Immature natural killer cell (primary cell): ENCODE results near the gene CORIN. TPM values are rescaled to one million over a fixed set of nuclear protein-coding genes. Genes with fewer than 3 reads are reported as not detected.

Source experiments
- DNase-seq, 3 donors: peaks; one replicate each; pipeline ENCODE4 v3.0.0; 2022; ENCODE audit warnings: mixed read lengths in 1 of 3
- H3K27ac Mint-ChIP-seq, 6 donors: one replicate each; pipeline ENCODE4 v1.8.0; 2020; ENCODE audit warnings: mixed read lengths in 6 of 6, mild to moderate bottlenecking in 5 of 6, inconsistent platforms in 4 of 6, moderate library complexity in 3 of 6
- H3K27me3 Mint-ChIP-seq, 3 donors: one replicate each; pipeline ENCODE4 v1.8.0; 2020 to 2021; ENCODE audit warnings: low read depth in 3 of 3, mild to moderate bottlenecking in 3 of 3, mixed read lengths in 3 of 3, moderate library complexity in 3 of 3, inconsistent platforms in 1 of 3
- H3K36me3 Mint-ChIP-seq, 3 donors: one replicate each; pipeline ENCODE4 v1.8.0; 2020; ENCODE audit warnings: mixed read lengths in 3 of 3, inconsistent platforms in 2 of 3, mild to moderate bottlenecking in 2 of 3
- H3K4me1 Mint-ChIP-seq, 2 donors: one replicate each; pipeline ENCODE4 v1.8.0; 2020; ENCODE audit warnings: inconsistent platforms in 2 of 2, mild to moderate bottlenecking in 2 of 2, mixed read lengths in 2 of 2, moderate library complexity in 1 of 2
- H3K4me3 Mint-ChIP-seq, 5 donors: one replicate each; pipeline ENCODE4 v1.8.0; 2020; ENCODE audit warnings: mild to moderate bottlenecking in 5 of 5, mixed read lengths in 5 of 5, inconsistent platforms in 3 of 5, moderate library complexity in 3 of 5
- H3K9me3 Mint-ChIP-seq, 6 donors: one replicate each; pipeline ENCODE4 v1.8.0; 2020; ENCODE audit warnings: mild to moderate bottlenecking in 6 of 6, mixed read lengths in 6 of 6, inconsistent platforms in 4 of 6, moderate library complexity in 3 of 6
- polyA plus RNA-seq, 3 donors: library from polyadenylated mRNA; unstranded; fragments of 300-500 nt; fragmentation: Illumina TruSeq; gene quantifications; one replicate each; pipeline ENCODE4 v1.2.3, GENCODE V29; 2021

CORIN gene
- polyA plus RNA-seq, 3 donors from 2014 or later = not detected

DNA sequence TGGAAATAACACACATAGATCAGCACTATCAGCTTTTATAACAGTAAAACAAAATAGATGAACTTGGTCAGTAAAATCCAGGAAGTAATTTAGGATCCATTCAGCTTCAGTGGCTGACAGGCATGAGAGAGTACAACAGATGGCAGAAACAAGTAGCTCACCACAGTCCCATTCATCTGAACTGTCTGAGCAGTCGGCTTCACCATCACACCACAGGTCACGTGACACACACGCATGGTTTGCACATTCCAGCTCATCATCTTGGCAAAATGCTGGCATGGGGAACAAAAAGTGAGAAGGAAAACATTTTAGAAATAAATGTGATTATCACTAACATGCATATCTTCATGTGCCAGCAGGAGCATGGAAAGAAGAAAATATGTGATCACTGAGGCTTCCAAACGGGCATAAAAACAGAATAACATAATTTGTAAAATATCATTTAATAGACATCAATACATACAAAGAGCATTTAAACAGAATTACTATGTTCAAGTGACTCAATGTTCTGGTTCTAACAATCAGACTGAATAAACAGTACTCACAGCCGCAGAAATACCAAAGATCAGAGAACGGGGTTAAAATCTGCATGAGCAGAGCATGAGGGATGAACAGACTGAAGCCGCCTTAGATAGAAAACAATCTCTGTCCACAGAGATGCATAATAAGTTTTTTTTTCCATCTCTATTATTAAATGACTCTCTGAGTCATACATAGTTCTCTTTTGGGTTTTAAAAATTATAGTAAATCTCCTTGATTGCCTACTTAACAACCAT is 194.7 kb downstream of the CORIN start:
- no peak for DNase-seq
- Mint-ChIP-seq H3K4me3 (no peak overlapping the region), H3K36me3 (no peaks in the 10 kb centered on the region), H3K27me3 (peaks cover 0 to 9% (median 2%) of the 10 kb centered on the region in 3 donors), H3K27ac (no peak overlapping the region), H3K4me1 (no peaks in the 10 kb centered on the region), H3K9me3 (peaks cover 0 to 6% (median 0%) of the 10 kb centered on the region in 6 donors)

DNA sequence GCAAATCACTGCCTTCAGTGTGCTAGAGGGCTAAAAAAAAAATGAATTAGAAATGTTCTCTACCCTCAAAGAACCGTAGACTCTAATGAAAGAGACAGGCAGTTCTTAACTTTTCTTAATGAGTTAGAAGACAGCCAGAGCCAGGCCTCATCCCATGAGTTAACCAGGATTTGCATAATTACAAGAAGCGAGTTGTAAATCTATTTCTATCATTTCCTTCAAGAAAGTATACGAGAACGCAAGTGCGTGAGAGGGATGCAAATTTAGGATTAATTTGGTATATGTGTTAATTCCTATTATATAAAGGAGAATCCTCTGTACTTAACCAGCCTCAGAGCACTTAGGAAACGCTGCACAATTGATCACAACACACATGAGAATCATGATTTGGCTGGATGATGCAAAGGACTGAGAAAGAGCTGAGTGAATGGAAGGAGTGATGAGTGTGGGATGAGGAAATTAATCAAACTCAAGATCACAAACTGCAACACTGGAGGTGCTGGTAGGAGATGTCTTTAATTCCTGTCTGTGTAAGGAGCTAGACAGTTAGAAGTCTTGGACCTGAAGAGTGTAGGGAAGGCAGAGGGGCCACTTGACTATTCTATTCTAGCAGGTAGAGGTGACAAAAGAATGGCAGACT is 195.6 kb downstream of the CORIN start:
- DNase-seq = no peak
- H3K9me3 Mint-ChIP-seq = peaks cover 0 to 8% (median 0%) of the 10 kb centered on the region in 6 donors
- no peak overlapping the region for H3K27ac Mint-ChIP-seq
- no peak overlapping the region for H3K4me3 Mint-ChIP-seq
- no peaks in the 10 kb centered on the region for H3K4me1 Mint-ChIP-seq
- H3K27me3 Mint-ChIP-seq = peaks cover 0 to 9% (median 2%) of the 10 kb centered on the region in 3 donors
- H3K36me3 Mint-ChIP-seq = no peaks in the 10 kb centered on the region

GRCh38 chr4:47641755-47642154 is 196.1 kb downstream of the CORIN start:
- no peak for DNase-seq
- H3K36me3 Mint-ChIP-seq = peaks cover 0 to 3% (median 3%) of the 10 kb centered on the region in 3 donors
- no peak overlapping the region for H3K27ac Mint-ChIP-seq
- no peak overlapping the region for H3K4me3 Mint-ChIP-seq
- H3K9me3 Mint-ChIP-seq = peaks cover 0 to 8% (median 4%) of the 10 kb centered on the region in 6 donors
- H3K27me3 Mint-ChIP-seq = peaks cover under 1 to 9% (median 2%) of the 10 kb centered on the region in 3 donors
- no peaks in the 10 kb centered on the region for H3K4me1 Mint-ChIP-seq

DNA sequence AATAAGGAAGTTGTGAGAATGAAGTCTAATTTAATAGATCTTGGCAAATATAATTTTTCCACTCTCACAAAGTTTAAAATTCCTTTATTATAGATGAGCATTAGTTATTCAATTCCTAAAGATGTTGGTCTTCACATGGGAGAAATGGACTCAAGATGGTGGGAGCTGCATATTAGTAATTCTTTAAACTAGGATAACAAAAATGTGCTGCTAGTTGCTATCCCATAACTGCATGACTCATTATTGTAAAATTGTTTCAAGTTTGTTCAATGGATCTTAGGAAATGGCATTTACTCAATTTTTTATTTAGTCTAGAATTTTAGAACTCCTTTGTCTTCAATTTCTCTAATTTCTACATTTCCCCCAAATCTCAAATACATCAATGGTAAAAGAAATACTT is 197.0 kb downstream of the CORIN start:
- peaks cover 0 to 6% (median 3%) of the 10 kb centered on the region in 3 donors for H3K36me3 Mint-ChIP-seq

DNA sequence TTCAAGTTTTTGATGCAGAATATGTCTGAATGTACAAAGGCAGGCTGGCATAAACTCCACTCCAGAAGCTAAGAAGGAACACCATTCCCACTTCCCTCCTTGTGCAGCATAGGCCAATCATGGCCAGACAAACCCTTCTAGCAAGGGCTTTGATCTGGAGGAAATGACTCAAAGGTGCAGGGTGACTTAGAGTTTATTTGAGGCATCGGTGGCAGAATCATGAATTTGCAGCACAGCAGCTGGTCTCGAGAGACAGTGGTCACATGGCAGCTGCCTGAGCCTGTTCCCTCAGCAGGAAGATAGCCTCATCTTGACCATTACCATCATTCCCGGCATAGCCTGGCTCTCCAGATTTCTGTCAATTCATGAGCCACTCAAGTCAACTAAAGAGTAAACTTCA is 198.3 kb downstream of the CORIN start:
- Mint-ChIP-seq H3K4me3 (no peak overlapping the region), H3K4me1 (no peaks in the 10 kb centered on the region), H3K27me3 (peaks cover 3 to 13% (median 4%) of the 10 kb centered on the region in 3 donors), H3K36me3 (peaks cover 0 to 6% (median 3%) of the 10 kb centered on the region in 3 donors), H3K9me3 (peaks cover 0 to 8% (median 4%) of the 10 kb centered on the region in 6 donors), H3K27ac (no peak overlapping the region)
- DNase-seq = no peak

More for the DNA sequence above, 197.0 kb downstream of the CORIN start:
- DNase-seq = no peak
- Mint-ChIP-seq H3K9me3 (peaks cover 0 to 8% (median 4%) of the 10 kb centered on the region in 6 donors), H3K4me1 (no peaks in the 10 kb centered on the region), H3K4me3 (no peak overlapping the region), H3K27ac (no peak overlapping the region), H3K27me3 (peaks cover 2 to 13% (median 4%) of the 10 kb centered on the region in 3 donors)

DNA sequence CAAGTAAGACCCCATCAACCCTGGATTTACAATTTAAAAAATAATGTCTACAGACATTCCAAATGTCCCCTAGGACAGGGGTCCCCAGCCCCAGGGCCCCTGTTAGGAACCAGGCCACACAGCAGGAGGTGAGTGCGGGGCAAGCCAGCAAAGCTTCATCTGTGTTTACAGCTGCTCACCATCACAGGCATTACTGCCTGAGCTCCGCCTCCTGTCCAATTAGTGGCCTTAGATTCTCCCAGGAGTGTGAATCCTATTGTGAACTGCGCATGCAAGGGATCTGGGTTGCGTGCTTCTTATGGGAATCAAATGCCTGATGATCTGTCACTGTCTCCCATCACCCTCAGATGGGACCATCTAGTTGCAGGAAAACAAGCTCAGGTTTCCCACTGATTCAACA is 206.7 kb downstream of the CORIN start:
- no peaks in the 10 kb centered on the region for H3K9me3 Mint-ChIP-seq
- H3K4me3 Mint-ChIP-seq = no peak overlapping the region
- no peaks in the 10 kb centered on the region for H3K36me3 Mint-ChIP-seq
- H3K27ac Mint-ChIP-seq = no peak overlapping the region
- no peak for DNase-seq
- peaks cover 0 to 1% (median 0%) of the 10 kb centered on the region in 3 donors for H3K27me3 Mint-ChIP-seq
- H3K4me1 Mint-ChIP-seq = no peaks in the 10 kb centered on the region

GRCh38 chr4:47624031-47624441 is 213.8 kb downstream of the CORIN start:
- no peak for DNase-seq
- Mint-ChIP-seq H3K4me1 (no peaks in the 10 kb centered on the region), H3K27ac (no peak overlapping the region), H3K9me3 (peaks cover 0 to 5% (median 0%) of the 10 kb centered on the region in 6 donors), H3K4me3 (no peak overlapping the region), H3K36me3 (peaks cover 3 to 7% (median 4%) of the 10 kb centered on the region in 3 donors), H3K27me3 (peaks cover 0 to 1% (median 0%) of the 10 kb centered on the region in 3 donors)

GRCh38 chr4:47621181-47621580 is 216.7 kb downstream of the CORIN start:
- H3K4me3 Mint-ChIP-seq = no peak overlapping the region
- no peaks in the 10 kb centered on the region for H3K4me1 Mint-ChIP-seq
- H3K27me3 Mint-ChIP-seq = peaks cover 0 to 1% (median 0%) of the 10 kb centered on the region in 3 donors
- H3K36me3 Mint-ChIP-seq = peaks cover 3 to 7% (median 4%) of the 10 kb centered on the region in 3 donors
- H3K27ac Mint-ChIP-seq = no peak overlapping the region
- H3K9me3 Mint-ChIP-seq = peaks cover 0 to 5% (median 0%) of the 10 kb centered on the region in 6 donors
- no peak for DNase-seq

- Mint-ChIP-seq H3K4me3 (no peak overlapping the region), H3K9me3 (peaks cover 0 to 5% (median 0%) of the 10 kb centered on the region in 6 donors), H3K4me1 (no peaks in the 10 kb centered on the region), H3K27me3 (peaks cover 0 to 1% (median 0%) of the 10 kb centered on the region in 3 donors), H3K36me3 (peaks cover 3 to 7% (median 4%) of the 10 kb centered on the region in 3 donors), H3K27ac (no peak overlapping the region)
- DNase-seq = no peak
Measured at GRCh38 chr4:47619691-47620090, 218.2 kb downstream of the CORIN start.

DNA sequence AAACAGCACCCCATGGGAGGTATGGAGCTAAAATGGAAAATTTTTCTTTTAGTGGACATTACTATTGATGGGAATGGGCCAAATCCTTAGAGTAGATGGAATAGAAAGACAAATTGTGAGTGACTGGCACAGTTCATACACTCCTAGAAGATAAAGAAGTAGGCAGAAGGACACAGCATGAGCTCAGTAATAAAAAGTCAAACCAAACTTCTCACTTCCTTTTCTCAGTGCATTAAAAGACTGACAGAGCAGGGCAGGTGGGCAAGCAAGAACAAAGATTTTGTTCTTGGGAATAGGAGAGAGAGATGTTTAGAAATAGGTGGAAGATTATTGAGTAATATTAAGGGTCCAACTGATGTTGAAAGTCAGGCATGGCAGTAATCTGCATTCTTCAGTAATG is 220.3 kb downstream of the CORIN start:
- Mint-ChIP-seq H3K4me3 (no peak overlapping the region), H3K27ac (no peak overlapping the region), H3K36me3 (peaks cover under 1 to 1% (median under 1%) of the 10 kb centered on the region in 3 donors), H3K4me1 (no peaks in the 10 kb centered on the region), H3K27me3 (peaks cover 0 to 2% (median 0%) of the 10 kb centered on the region in 3 donors), H3K9me3 (peaks cover 0 to 6% (median 0%) of the 10 kb centered on the region in 6 donors)
- no peak for DNase-seq

- Mint-ChIP-seq H3K27me3 (peaks cover 0 to 3% (median 2%) of the 10 kb centered on the region in 3 donors), H3K4me3 (no peak overlapping the region), H3K27ac (no peak overlapping the region), H3K4me1 (no peaks in the 10 kb centered on the region), H3K9me3 (peaks cover 0 to 6% (median 0%) of the 10 kb centered on the region in 6 donors), H3K36me3 (no peaks in the 10 kb centered on the region)
- DNase-seq = no peak
Measured at GRCh38 chr4:47615385-47615784, 222.5 kb downstream of the CORIN start.

- Mint-ChIP-seq H3K4me3 (no peak overlapping the region), H3K36me3 (no peaks in the 10 kb centered on the region), H3K27ac (no peak overlapping the region), H3K4me1 (no peaks in the 10 kb centered on the region), H3K9me3 (peaks cover 0 to 6% (median 0%) of the 10 kb centered on the region in 6 donors), H3K27me3 (peaks cover 0 to 6% (median 2%) of the 10 kb centered on the region in 3 donors)
- no peak for DNase-seq
Measured at GRCh38 chr4:47612116-47613023, 225.5 kb downstream of the CORIN start.

GRCh38 chr4:47606482-47606881 is 231.4 kb downstream of the CORIN start:
- no peak for DNase-seq
- no peaks in the 10 kb centered on the region for H3K9me3 Mint-ChIP-seq
- peaks cover 0 to 7% (median 4%) of the 10 kb centered on the region in 3 donors for H3K27me3 Mint-ChIP-seq
- no peak overlapping the region for H3K4me3 Mint-ChIP-seq
- peaks cover 5 to 17% (median 16%) of the 10 kb centered on the region in 3 donors for H3K36me3 Mint-ChIP-seq
- no peak overlapping the region for H3K27ac Mint-ChIP-seq
- no peaks in the 10 kb centered on the region for H3K4me1 Mint-ChIP-seq
